Stimulated activated naive B cell treated with anti-CD40 and anti-IgM and Interleukin-4, amounts not matched to agents 10 μg/mL and 1 μg/mL and 100 μg/mL, for 72 hours (primary cell): Measurements from ENCODE around the gene ACP7.
"Not testable (repeated sequence)": the region's sequence is repeated elsewhere in the genome, so short reads cannot be mapped to it uniquely, and the experiment has no call there.

Experiments
- ATAC-seq, 2 donors: fragments of 150-1000 bp; cut with Tn5 transposase; replicated peaks; 2 replicates each; pipeline ENCODE4 v1.10.0; 2021; ENCODE audit warnings: moderate library complexity in 1 of 2
- DNase-seq: peaks from one replicate; pipeline ENCODE4 v3.0.0; 2021
- H3K27ac Mint-ChIP-seq: one replicate; pipeline ENCODE4 v1.8.0; 2022; ENCODE audit warnings: mild to moderate bottlenecking, mixed read lengths
- H3K27me3 Mint-ChIP-seq, 2 donors: one replicate each; pipeline ENCODE4 v1.8.0; 2022; ENCODE audit warnings: mixed read lengths in 2 of 2
- H3K36me3 Mint-ChIP-seq, 2 donors: one replicate each; pipeline ENCODE4 v1.8.0; 2022; ENCODE audit warnings: mixed read lengths in 2 of 2, mild to moderate bottlenecking in 1 of 2
- H3K4me1 Mint-ChIP-seq, 2 donors: one replicate each; pipeline ENCODE4 v1.8.0; 2022; ENCODE audit warnings: mixed read lengths in 2 of 2, mild to moderate bottlenecking in 1 of 2
- H3K4me3 Mint-ChIP-seq, 2 donors: one replicate each; pipeline ENCODE4 v1.8.0; 2022; ENCODE audit warnings: mild to moderate bottlenecking in 2 of 2, mixed read lengths in 2 of 2, moderate library complexity in 1 of 2
- H3K9me3 Mint-ChIP-seq, 2 donors: one replicate each; pipeline ENCODE4 v1.8.0; 2022; ENCODE audit warnings: mixed read lengths in 2 of 2, mild to moderate bottlenecking in 1 of 2

The ACP7 gene

DNA sequence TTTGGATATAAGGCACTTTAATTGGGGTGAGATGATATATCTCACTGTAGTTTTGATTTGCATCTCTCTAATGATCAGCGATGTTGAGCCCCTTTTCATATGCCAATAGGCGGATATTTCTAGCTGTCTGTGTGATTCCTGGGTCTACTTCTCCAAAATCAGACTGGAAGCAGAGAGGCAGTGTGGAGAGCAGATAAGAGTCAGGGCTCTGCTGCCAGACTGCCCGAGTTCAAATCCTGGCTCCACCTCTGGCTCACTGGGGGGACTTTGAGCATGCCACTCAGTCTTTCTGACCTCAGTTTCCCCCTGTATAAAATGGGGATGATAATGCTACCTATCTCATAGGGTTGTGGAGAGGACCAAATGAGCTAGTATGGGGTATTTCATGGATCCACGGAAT lies 24.0 kb upstream of the ACP7 start:
- DNase-seq (no peak), ATAC-seq (no peak)
- no peaks in the 10 kb centered on the region for H3K4me1 Mint-ChIP-seq
- no peak overlapping the region for H3K27ac Mint-ChIP-seq
- peaks cover 4 to 18% of the 10 kb centered on the region in 2 donors for H3K27me3 Mint-ChIP-seq
- H3K9me3 Mint-ChIP-seq, result peaks cover 0 to 6% of the 10 kb centered on the region in 2 donors
- H3K36me3 Mint-ChIP-seq, result no peaks in the 10 kb centered on the region
- H3K4me3 Mint-ChIP-seq, result no peak overlapping the region

GRCh38 chr19:39064405-39064804 lies 19.8 kb upstream of the ACP7 start:
- Mint-ChIP-seq H3K27me3 (peaks cover 15 to 30% of the 10 kb centered on the region in 2 donors), H3K4me3 (no peak overlapping the region), H3K4me1 (no peaks in the 10 kb centered on the region), H3K36me3 (peaks cover 0 to 4% of the 10 kb centered on the region in 2 donors), H3K27ac (no peak overlapping the region), H3K9me3 (peaks cover 4% of the 10 kb centered on the region in 2 donors)
- ATAC-seq (no peak), DNase-seq (no peak)

- peaks cover 4% of the 10 kb centered on the region in 2 donors for H3K9me3 Mint-ChIP-seq
- no peak for DNase-seq
- ATAC-seq, result no peak
- H3K36me3 Mint-ChIP-seq, result peaks cover 0 to 4% of the 10 kb centered on the region in 2 donors
- no peak overlapping the region for H3K4me3 Mint-ChIP-seq
- no peak overlapping the region for H3K27ac Mint-ChIP-seq
- peaks cover 15 to 34% of the 10 kb centered on the region in 2 donors for H3K27me3 Mint-ChIP-seq
- H3K4me1 Mint-ChIP-seq, result no peaks in the 10 kb centered on the region
Observed at GRCh38 chr19:39065928-39066327, 18.2 kb upstream of the ACP7 start.

DNA sequence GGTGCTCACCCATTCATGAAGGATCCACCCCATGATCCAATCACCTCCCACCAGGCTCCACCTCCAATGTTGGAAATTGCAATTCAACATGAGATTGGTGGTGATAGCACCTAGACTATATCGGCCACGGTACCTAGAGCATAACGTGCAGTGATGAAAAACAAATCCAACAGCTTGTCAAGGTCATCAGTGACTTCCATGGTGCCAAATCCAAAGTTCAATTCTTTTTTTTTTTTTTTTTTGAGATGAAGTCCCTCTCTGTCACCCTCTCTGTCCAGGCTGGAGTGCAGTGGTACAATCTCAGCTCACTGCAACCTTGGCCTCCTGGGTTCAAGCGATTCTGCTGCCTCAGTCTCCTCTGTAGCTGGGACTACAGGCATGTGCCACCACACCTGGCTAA lies 17.1 kb upstream of the ACP7 start:
- peaks cover 2 to 4% of the 10 kb centered on the region in 2 donors for H3K9me3 Mint-ChIP-seq
- H3K36me3 Mint-ChIP-seq, result peaks cover 0 to 4% of the 10 kb centered on the region in 2 donors
- H3K4me1 Mint-ChIP-seq, result no peaks in the 10 kb centered on the region
- H3K27me3 Mint-ChIP-seq, result peaks cover 15 to 27% of the 10 kb centered on the region in 2 donors
- DNase-seq (no peak), ATAC-seq (no peak)
- no peak overlapping the region for H3K4me3 Mint-ChIP-seq
- H3K27ac Mint-ChIP-seq, result no peak overlapping the region

DNA sequence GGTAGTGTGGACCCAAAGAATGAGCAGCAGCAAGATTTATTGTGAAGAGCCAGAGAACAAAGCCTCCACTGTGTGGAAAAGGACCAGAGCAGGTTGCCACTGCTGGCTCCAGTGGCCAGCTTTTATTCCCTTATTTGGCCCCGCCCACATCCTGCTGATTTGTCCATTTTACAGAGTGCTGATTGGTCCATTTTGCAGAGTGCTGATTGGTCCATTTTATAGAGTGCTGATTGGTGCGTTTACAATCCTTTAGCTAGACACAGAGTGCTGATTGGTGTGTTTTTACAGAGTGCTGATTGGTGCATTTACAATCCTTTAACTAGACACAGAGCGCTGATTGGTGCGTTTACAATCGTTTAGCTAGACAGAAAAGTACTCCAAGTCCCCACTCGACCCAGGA lies 15.9 kb upstream of the ACP7 start:
- not testable (repeated sequence) for H3K27ac Mint-ChIP-seq, H3K36me3 Mint-ChIP-seq, ATAC-seq, H3K9me3 Mint-ChIP-seq, DNase-seq, H3K4me3 Mint-ChIP-seq, H3K4me1 Mint-ChIP-seq
- peaks cover 15 to 27% of the 10 kb centered on the region in 2 donors for H3K27me3 Mint-ChIP-seq

DNA sequence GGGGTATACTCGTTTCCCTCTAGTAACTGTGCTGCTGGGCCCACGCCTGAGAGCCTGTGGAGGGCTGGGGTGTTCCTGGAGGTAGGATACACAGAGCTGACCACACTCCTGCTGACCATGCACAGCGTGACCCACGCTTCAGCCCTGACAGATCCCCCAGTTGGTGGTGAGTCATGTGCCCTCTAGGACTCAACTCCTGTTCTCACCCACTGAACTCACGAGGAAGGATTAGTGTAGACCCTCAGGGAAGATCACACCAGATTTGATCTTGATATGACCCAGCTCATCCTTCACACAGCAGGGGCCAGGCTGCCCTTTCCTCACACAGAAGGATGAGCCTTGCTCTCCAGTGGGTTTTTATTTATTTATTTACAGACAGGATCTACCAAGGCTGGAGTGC lies 13.3 kb upstream of the ACP7 start:
- peaks cover 2 to 4% of the 10 kb centered on the region in 2 donors for H3K9me3 Mint-ChIP-seq
- no peak overlapping the region for H3K4me3 Mint-ChIP-seq
- no peak overlapping the region for H3K27ac Mint-ChIP-seq
- ATAC-seq (no peak), DNase-seq (no peak)
- H3K36me3 Mint-ChIP-seq, result peaks cover 0 to 4% of the 10 kb centered on the region in 2 donors
- peaks cover 20 to 37% of the 10 kb centered on the region in 2 donors for H3K27me3 Mint-ChIP-seq
- H3K4me1 Mint-ChIP-seq, result peaks cover 5 to 7% of the 10 kb centered on the region in 2 donors

DNA sequence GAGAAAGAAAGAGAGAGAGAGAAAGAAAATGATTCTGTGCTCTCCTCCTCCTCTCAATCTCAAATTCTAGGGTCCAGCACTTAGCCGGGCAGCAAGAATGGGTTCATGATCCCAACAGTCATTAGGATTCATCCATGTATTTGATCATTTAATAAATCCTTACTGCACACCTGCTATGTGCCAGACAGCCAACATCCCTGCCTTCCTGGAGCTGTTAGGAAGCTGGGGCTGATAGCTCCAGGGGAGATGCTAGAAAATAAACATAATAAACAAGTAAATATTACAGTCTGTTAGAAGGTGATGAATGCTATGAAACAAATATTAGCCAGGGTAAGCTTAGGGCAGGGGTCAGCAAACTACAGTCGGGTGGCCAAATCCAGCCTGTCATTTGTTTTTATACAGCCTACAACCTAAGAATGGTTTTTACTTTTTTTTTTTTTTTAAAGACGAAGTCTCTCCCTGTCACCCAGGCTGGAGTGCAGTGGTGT lies 9.9 kb upstream of the ACP7 start:
- Mint-ChIP-seq H3K27ac (peak overlapping the region; percentile 26), H3K27me3 (peaks cover 27 to 41% of the 10 kb centered on the region in 2 donors), H3K9me3 (no peaks in the 10 kb centered on the region), H3K4me1 (peaks cover 5 to 7% of the 10 kb centered on the region in 2 donors), H3K4me3 (no peak overlapping the region), H3K36me3 (no peaks in the 10 kb centered on the region)
- ATAC-seq (no peak), DNase-seq (no peak)

GRCh38 chr19:39074942-39075341 lies 9.2 kb upstream of the ACP7 start:
- H3K9me3 Mint-ChIP-seq, result no peaks in the 10 kb centered on the region
- no peak overlapping the region for H3K4me3 Mint-ChIP-seq
- H3K27ac Mint-ChIP-seq, result no peak overlapping the region
- H3K4me1 Mint-ChIP-seq, result peaks cover 5 to 7% of the 10 kb centered on the region in 2 donors
- ATAC-seq (no peak), DNase-seq (no peak)
- H3K36me3 Mint-ChIP-seq, result no peaks in the 10 kb centered on the region
- peaks cover 26 to 36% of the 10 kb centered on the region in 2 donors for H3K27me3 Mint-ChIP-seq

DNA sequence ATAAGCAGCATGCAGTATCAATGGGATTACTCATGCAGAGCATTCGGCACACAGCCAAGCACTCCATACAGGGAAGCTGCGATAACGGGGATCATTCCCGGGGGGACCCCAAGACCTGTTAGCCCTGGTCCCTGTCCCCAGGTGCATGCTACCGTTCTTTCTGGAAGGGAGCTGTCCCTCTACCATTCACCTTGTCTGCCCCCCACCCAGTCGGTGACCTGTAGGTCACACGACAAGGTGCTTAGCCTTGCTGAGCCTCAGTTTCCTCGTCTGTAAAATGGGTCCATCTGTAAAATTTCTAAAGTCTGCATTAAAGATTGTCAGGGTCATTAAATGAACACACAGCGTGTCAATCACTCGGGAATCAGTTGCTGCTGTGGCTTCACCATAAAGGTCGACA lies 6.8 kb upstream of the ACP7 start:
- Mint-ChIP-seq H3K4me1 (peaks cover 5 to 7% of the 10 kb centered on the region in 2 donors), H3K4me3 (no peak overlapping the region), H3K9me3 (no peaks in the 10 kb centered on the region), H3K36me3 (no peaks in the 10 kb centered on the region), H3K27me3 (peaks cover 28 to 37% of the 10 kb centered on the region in 2 donors), H3K27ac (no peak overlapping the region)
- no peak for DNase-seq
- no peak for ATAC-seq

DNA sequence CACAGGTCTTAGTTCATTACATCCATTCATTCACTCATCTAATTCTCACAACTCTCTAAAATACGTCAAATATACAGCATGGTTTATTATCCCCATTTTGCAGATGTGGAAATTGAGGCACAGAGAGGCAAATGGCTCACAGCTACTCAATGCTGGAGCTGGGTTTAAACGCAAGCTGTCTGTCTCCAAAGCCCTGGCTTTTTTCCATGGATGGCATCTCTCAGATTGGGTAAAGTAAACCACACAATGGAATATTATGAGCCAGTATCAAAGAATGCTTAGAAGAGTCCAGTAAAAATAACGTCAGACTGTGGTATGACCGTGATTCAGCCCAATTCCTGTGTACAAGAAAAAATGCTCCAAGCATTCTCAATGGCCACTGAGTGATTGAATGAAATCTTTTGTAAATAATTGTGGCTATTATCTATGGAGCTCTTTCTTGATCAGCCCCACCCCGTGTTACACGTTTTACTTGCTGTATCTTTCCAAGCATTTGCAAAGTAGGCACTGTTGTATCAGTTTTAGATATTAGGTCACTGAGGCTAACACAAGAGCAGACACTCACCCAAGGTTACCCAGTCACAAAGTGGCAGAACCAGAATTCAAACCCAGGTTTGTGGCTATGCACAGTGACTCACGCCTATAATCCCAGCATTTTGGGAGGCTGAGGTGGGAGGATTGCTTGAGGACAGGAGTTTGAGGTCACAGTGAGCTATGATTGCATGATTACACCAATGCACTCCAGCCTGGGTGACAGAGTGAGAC lies 5.5 kb upstream of the ACP7 start:
- Mint-ChIP-seq H3K27ac (no peak overlapping the region), H3K27me3 (peaks cover 40 to 47% of the 10 kb centered on the region in 2 donors), H3K4me3 (no peak overlapping the region), H3K36me3 (no peaks in the 10 kb centered on the region), H3K4me1 (peaks cover 9 to 15% of the 10 kb centered on the region in 2 donors), H3K9me3 (no peaks in the 10 kb centered on the region)
- ATAC-seq (no peak), DNase-seq (no peak)

GRCh38 chr19:39080431-39080830 lies 3.7 kb upstream of the ACP7 start:
- peaks cover 54 to 61% of the 10 kb centered on the region in 2 donors for H3K27me3 Mint-ChIP-seq

GRCh38 chr19:39082167-39082566 lies 2.0 kb upstream of the ACP7 start:
- Mint-ChIP-seq H3K4me1 (peaks cover 8 to 20% of the 10 kb centered on the region in 2 donors), H3K27me3 (peaks cover 49 to 56% of the 10 kb centered on the region in 2 donors), H3K36me3 (no peaks in the 10 kb centered on the region), H3K9me3 (no peaks in the 10 kb centered on the region), H3K27ac (no peak overlapping the region), H3K4me3 (no peak overlapping the region)
- DNase-seq (no peak), ATAC-seq (no peak)

More at GRCh38 chr19:39080431-39080830, 3.7 kb upstream of the ACP7 start:
- no peaks in the 10 kb centered on the region for H3K36me3 Mint-ChIP-seq
- H3K27ac Mint-ChIP-seq, result no peak overlapping the region
- H3K4me1 Mint-ChIP-seq, result peaks cover 8 to 20% of the 10 kb centered on the region in 2 donors
- ATAC-seq, result no peak
- H3K9me3 Mint-ChIP-seq, result no peaks in the 10 kb centered on the region
- no peak for DNase-seq
- H3K4me3 Mint-ChIP-seq, result no peak overlapping the region

- H3K36me3 Mint-ChIP-seq, result no peaks in the 10 kb centered on the region
- no peak overlapping the region for H3K4me3 Mint-ChIP-seq
- H3K9me3 Mint-ChIP-seq, result no peaks in the 10 kb centered on the region
- H3K27ac Mint-ChIP-seq, result no peak overlapping the region
- peaks cover 8 to 20% of the 10 kb centered on the region in 2 donors for H3K4me1 Mint-ChIP-seq
- ATAC-seq (no peak), DNase-seq (no peak)
- H3K27me3 Mint-ChIP-seq, result peaks cover 46 to 48% of the 10 kb centered on the region in 2 donors
Observed at GRCh38 chr19:39082745-39083598, 1.2 kb upstream of the ACP7 start.

GRCh38 chr19:39083599-39083982 lies 577 bp upstream of the ACP7 start:
- no peak overlapping the region for H3K4me3 Mint-ChIP-seq

More at GRCh38 chr19:39083599-39083982, 577 bp upstream of the ACP7 start:
- DNase-seq, result no peak
- ATAC-seq, result no peak
- Mint-ChIP-seq H3K27ac (no peak overlapping the region), H3K27me3 (peaks cover 47% of the 10 kb centered on the region in 2 donors), H3K36me3 (no peaks in the 10 kb centered on the region), H3K4me1 (peaks cover 8 to 20% of the 10 kb centered on the region in 2 donors), H3K9me3 (no peaks in the 10 kb centered on the region)
